ENCODE measurements around the gene FAM240B. TPM values are rescaled to one million over a fixed set of nuclear protein-coding genes. Genes with fewer than 3 reads are reported as not detected.

FAM240B gene
- total and polyA plus RNA-seq, 2 experiments from 2014 or later, result not detected

DNA sequence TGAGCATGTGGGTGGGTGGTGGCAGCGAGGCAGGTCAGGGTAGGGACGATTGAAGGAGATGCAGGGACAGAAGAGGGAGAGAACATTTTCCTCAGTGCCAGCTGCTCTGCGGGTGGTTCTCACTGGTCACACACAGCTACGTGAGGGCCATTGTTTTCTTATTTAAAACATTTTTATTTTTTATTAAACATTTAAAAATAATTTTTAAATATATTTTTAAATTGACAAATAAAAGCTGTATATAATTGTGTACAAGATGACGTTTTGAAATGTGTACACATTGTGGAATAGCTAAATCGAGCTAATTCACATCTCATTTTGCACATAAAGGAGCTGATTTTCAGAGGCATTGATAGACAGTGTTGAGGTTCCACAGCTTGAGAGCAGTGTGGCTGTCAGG is 14.0 kb downstream of the FAM240B start:
- Histone ChIP-seq H3K9me3 (ENCODE audit: low read depth) (no peaks in the 10 kb centered on the region), H3K27me3 (no peaks in the 10 kb centered on the region), H3K4me1 (ENCODE audit: low read depth) (no peaks in the 10 kb centered on the region), H3K36me3 (no peaks in the 10 kb centered on the region), H3K4me3 (no peak overlapping the region), H3K27ac (no peak overlapping the region)
- DNase-seq (ENCODE audit: low read depth in 1 of 2, low spot score in 1 of 2), result no peak
- TF ChIP-seq, protein P1, sequence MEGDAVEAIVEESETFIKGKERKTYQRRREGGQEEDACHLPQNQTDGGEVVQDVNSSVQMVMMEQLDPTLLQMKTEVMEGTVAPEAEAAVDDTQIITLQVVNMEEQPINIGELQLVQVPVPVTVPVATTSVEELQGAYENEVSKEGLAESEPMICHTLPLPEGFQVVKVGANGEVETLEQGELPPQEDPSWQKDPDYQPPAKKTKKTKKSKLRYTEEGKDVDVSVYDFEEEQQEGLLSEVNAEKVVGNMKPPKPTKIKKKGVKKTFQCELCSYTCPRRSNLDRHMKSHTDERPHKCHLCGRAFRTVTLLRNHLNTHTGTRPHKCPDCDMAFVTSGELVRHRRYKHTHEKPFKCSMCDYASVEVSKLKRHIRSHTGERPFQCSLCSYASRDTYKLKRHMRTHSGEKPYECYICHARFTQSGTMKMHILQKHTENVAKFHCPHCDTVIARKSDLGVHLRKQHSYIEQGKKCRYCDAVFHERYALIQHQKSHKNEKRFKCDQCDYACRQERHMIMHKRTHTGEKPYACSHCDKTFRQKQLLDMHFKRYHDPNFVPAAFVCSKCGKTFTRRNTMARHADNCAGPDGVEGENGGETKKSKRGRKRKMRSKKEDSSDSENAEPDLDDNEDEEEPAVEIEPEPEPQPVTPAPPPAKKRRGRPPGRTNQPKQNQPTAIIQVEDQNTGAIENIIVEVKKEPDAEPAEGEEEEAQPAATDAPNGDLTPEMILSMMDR (IDR thresholded peaks at IDR 0.05; ENCODE audit: low read depth, low read length), result no peak

DNA sequence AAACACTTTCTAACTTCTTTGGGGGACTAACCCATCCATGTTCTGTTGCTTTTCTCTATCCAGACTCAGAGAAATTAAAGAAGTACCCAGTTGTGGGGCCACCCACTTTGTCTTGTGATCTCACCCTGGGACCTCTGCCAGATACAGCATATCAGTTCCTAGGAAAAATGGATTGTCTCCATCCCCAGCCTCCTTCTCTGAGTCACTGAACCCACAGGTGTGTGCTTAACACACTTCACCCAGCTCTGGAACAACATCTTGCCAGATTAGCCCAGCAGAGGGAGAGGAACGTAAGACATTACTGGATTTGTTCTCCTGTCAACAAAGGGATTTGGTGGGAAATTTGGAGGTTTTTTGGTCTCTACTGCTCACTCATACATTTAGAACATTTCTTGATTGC is 19.2 kb downstream of the FAM240B start:
- H3K27me3 ChIP-seq, result no peaks in the 10 kb centered on the region
- H3K27ac ChIP-seq, result no peak overlapping the region
- TF ChIP-seq, protein P1 (IDR thresholded peaks at IDR 0.05; ENCODE audit: low read depth, low read length), result no peak
- no peaks in the 10 kb centered on the region for H3K4me1 ChIP-seq (ENCODE audit: low read depth)
- no peak overlapping the region for H3K4me3 ChIP-seq
- no peaks in the 10 kb centered on the region for H3K36me3 ChIP-seq
- no peaks in the 10 kb centered on the region for H3K9me3 ChIP-seq (ENCODE audit: low read depth)
- DNase-seq (ENCODE audit: low read depth in 1 of 2, low spot score in 1 of 2), result peak in 1 of 2 donors; percentile 43

DNA sequence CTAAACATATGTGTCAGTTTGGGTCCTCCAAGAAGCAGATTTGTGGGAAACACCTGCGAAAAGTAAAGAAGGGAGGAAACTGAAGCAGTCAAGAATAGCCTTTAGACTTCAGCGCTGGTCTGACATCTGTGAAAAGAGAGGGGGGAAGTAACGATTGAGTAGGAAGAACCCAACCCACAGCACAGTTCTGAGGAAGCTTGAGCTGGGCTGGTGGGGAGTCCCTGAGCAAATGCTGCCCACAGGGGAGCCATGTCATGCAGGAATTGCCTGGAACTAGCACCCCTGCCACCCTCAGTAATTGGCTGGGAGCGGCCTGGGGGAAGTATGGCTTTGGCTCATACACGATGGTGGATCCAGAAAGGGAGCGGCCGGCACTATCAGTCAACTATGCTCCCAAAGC is 20.6 kb downstream of the FAM240B start:
- no peak overlapping the region for H3K4me3 ChIP-seq
- no peak overlapping the region for H3K27ac ChIP-seq
- no peaks in the 10 kb centered on the region for H3K27me3 ChIP-seq
- no peaks in the 10 kb centered on the region for H3K36me3 ChIP-seq
- TF ChIP-seq, protein P1 (IDR thresholded peaks at IDR 0.05; ENCODE audit: low read depth, low read length), result no peak
- no peaks in the 10 kb centered on the region for H3K9me3 ChIP-seq (ENCODE audit: low read depth)
- no peak for DNase-seq (ENCODE audit: low read depth in 1 of 2, low spot score in 1 of 2)
- H3K4me1 ChIP-seq (ENCODE audit: low read depth), result no peaks in the 10 kb centered on the region

DNA sequence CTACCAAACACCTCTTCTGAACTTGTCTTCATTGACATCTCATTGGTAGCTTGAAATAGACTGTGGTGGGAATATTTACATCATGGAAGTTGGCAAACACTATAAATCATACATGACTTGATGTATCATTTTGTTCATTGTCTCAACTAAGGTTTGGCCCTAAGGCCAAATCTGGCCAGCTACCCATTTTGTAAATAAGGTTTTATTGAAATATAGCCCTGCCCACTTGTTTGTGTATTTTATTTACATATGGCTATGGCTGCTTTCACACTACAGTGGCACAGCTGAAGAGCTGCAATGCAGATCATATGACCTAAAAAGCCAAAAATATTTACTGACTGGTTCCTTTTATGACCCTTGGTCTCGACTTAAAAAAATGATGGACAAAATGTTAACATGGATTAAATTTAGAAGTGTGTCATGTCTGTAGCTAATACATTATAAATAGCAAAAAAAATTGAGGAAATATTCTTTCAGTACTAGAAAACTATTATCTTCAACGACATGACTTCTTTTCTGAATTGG is 22.1 kb downstream of the FAM240B start:
- no peaks in the 10 kb centered on the region for H3K36me3 ChIP-seq
- TF ChIP-seq, protein P1 (IDR thresholded peaks at IDR 0.05; ENCODE audit: low read depth, low read length), result no peak
- no peak overlapping the region for H3K27ac ChIP-seq
- no peaks in the 10 kb centered on the region for H3K9me3 ChIP-seq (ENCODE audit: low read depth)
- H3K4me3 ChIP-seq, result no peak overlapping the region
- no peaks in the 10 kb centered on the region for H3K27me3 ChIP-seq
- no peaks in the 10 kb centered on the region for H3K4me1 ChIP-seq (ENCODE audit: low read depth)
- DNase-seq (ENCODE audit: low read depth in 1 of 2, low spot score in 1 of 2), result no peak

DNA sequence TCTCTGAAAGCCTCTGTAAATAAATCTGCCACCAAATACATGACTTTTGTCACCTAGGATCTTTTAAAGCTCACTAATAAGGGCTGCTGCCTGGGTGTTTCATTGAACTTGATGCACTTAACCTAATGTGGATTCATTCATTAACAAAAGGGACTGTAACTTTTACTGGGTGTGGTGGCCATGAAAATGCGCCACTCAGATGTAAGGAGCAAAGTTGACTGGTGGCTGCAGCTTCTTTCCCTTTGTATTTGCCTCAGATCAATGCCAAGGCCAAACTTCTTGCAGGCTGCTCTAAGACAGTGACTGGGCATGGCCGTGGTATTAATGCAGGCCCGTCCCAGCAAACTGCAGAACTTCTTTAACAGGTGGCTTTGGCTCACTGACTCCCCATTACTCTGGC is 22.9 kb downstream of the FAM240B start:
- no peak for DNase-seq (ENCODE audit: low read depth in 1 of 2, low spot score in 1 of 2)
- H3K9me3 ChIP-seq (ENCODE audit: low read depth), result no peaks in the 10 kb centered on the region
- H3K4me3 ChIP-seq, result no peak overlapping the region
- H3K27ac ChIP-seq, result no peak overlapping the region
- H3K36me3 ChIP-seq, result no peaks in the 10 kb centered on the region
- TF ChIP-seq, protein P1 (IDR thresholded peaks at IDR 0.05; ENCODE audit: low read depth, low read length), result no peak
- H3K27me3 ChIP-seq, result no peaks in the 10 kb centered on the region
- H3K4me1 ChIP-seq (ENCODE audit: low read depth), result no peaks in the 10 kb centered on the region

DNA sequence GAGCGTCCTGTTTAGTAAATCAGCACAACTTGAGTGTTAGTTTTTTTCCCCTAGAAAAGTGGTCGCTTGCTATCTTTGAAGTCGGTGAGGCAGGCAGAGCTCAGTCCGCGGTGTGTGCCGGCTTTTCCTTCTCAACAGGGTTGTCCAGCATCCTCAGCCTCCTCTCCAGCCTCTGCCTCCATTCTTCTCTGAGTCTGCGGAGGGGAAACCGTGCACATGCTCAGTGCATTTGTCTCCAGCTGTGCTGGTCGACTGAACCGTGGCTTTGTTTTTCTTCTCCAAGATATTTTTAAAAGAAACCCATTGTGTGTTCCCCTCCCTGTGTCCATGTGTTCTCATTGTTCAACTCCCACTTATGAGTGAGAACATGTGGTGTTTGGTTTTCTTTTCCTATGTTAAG is 25.3 kb downstream of the FAM240B start:
- Histone ChIP-seq H3K36me3 (no peaks in the 10 kb centered on the region), H3K9me3 (ENCODE audit: low read depth) (no peaks in the 10 kb centered on the region), H3K27me3 (no peaks in the 10 kb centered on the region), H3K4me3 (no peak overlapping the region), H3K27ac (no peak overlapping the region), H3K4me1 (ENCODE audit: low read depth) (peaks cover 2% of the 10 kb centered on the region)
- no peak for DNase-seq (ENCODE audit: low read depth in 1 of 2, low spot score in 1 of 2)
- TF ChIP-seq, protein P1 (IDR thresholded peaks at IDR 0.05; ENCODE audit: low read depth, low read length), result no peak

All from cardiac muscle cell (in vitro differentiated cells and primary cell).